Tibial nerve (tissue), 4 donors: ENCODE data around the gene JUND. TPM values are rescaled to one million over a fixed set of nuclear protein-coding genes. Genes with fewer than 3 reads are reported as not detected.
A peak's percentile ranks its signal among the peaks of the same experiment; 100 is the strongest.

Experiments used
- DNase-seq, 2 donors: peaks; one replicate each; pipeline ENCODE4 v3.0.0-alpha.2; 2019; ENCODE audit warnings: low spot score in 2 of 2
- H3K27ac ChIP-seq, 4 donors: fragments of 200-600 bp; sonication (generic) in 3 of 4; one replicate each; pipeline ENCODE4 v1.5.1; 2017 to 2019; ENCODE audit warnings: mild to moderate bottlenecking in 1 of 4
- H3K27me3 ChIP-seq, 2 donors: fragments of 200-600 bp; sonication (generic) in 1 of 2; one replicate each; pipeline versions ENCODE4 v1.5.1 to v1.6.0; 2017 to 2019
- H3K36me3 ChIP-seq, 3 donors: fragments of 200-600 bp; sonication (generic); one replicate each; pipeline ENCODE4 v1.5.1; 2018 to 2019
- H3K4me1 ChIP-seq, 4 donors: fragments of 200-600 bp; sonication (generic) in 3 of 4; one replicate each; pipeline ENCODE4 v1.5.1; 2017 to 2019
- H3K4me3 ChIP-seq, 4 donors: fragments of 200-600 bp; sonication (generic) in 3 of 4; one replicate each; pipeline ENCODE4 v1.5.1; 2017 to 2019; ENCODE audit warnings: mild to moderate bottlenecking in 1 of 4, moderate library complexity in 1 of 4
- H3K9me3 ChIP-seq, 4 donors: fragments of 200-600 bp; sonication (generic) in 3 of 4; one replicate each; pipeline ENCODE4 v1.5.1; 2017 to 2019
- EP300 ChIP-seq, 2 donors: sonication (generic); formaldehyde crosslinking; IDR thresholded peaks; one replicate each; pipeline ENCODE4 v1.6.1; 2017; ENCODE audit warnings: antibody characterized with exemption in 2 of 2, mild to moderate bottlenecking in 1 of 2
- POLR2A ChIP-seq, 2 donors: fragments of 450-650 bp; IDR thresholded peaks; one replicate each; pipeline ENCODE4 v1.6.1; 2017; ENCODE audit warnings: antibody characterized with exemption in 2 of 2, mild to moderate bottlenecking in 2 of 2, moderate library complexity in 2 of 2
- WGBS, 2 donors: methylation state at CpG; one replicate each; pipeline ENCODE4 v1.1.5; 2018; 5-methylcytosine and 5-hydroxymethylcytosine counted together
- total RNA-seq, 4 donors: library from RNA; depleted of rRNA; stranded (reverse); fragments of >200 nt; gene quantifications; one replicate each; pipeline ENCODE4 v1.1.0, GENCODE V29; 2016
- TF ChIP-seq, protein P1 (sequence below), 5 experiments: fragments of 200-600 bp in 3 of 5; fragments of 450-650 bp in 2 of 5; sonication (generic) in 3 of 5; IDR thresholded peaks; one replicate each; pipeline ENCODE4 v1.5.1; 2016 to 2019; ENCODE audit warnings: antibody characterized with exemption in 5 of 5, mild to moderate bottlenecking in 3 of 5, moderate library complexity in 2 of 5

JUND gene
- total RNA-seq, 4 donors from 2014 or later, result 309 to 553 (median 486) TPM

DNA sequence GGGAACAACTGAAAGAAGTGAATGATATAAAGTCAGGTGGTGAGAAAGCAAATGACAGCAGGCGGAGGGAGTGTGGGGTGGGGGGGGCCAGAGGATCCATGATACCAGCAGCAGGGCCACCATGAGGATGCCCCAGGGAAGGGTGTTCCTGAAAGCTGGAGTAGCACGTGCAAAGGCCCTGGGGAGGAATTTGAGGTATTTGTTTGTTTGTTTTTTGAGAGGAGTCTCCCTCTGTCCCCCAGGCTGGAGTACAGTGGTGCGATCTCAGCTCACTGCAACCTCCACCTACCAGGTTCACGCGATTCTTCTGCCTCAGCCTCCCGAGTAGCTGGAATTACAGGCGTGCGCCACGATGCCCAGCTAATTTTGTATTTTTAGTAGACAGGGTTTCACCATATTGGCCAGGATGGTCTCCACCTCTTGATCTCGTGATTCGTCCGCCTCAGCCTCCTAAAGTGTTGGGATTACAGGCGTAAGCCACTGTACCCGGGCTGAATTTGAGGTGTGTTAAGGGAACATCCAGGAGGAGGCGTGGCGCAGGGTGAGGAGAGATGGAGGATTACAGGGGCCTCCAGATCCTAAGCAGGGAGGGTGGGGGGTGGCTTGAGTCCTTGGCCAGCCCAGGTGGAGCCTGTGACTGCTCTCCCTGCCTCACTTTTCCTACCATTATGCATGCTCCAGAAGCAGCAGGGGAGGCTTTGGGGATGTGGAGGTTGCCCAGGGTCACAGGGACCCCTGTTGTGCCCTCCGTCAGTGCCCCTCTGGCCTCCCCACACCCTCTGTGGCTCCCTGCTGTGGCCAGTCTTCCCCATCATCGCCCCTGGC, 12.4 kb upstream of the JUND start:
- Histone ChIP-seq H3K27me3 (no peaks in the 10 kb centered on the region), H3K9me3 (no peaks in the 10 kb centered on the region), H3K4me3 (peak overlapping the region in 1 of 4 donors; percentile 77), H3K27ac (peak overlapping the region; percentile 96 to 100 (median 98)), H3K36me3 (no peaks in the 10 kb centered on the region), H3K4me1 (peaks cover 0 to 39% (median 24%) of the 10 kb centered on the region in 4 donors)
- 50 to 60% methylated on average over 18 of the region's 18 CpGs for WGBS, 2 donors
- DNase-seq, result no peak
- no peak for TF ChIP-seq EP300 (IDR thresholded peaks at IDR 0.05)
- TF ChIP-seq, protein P1, sequence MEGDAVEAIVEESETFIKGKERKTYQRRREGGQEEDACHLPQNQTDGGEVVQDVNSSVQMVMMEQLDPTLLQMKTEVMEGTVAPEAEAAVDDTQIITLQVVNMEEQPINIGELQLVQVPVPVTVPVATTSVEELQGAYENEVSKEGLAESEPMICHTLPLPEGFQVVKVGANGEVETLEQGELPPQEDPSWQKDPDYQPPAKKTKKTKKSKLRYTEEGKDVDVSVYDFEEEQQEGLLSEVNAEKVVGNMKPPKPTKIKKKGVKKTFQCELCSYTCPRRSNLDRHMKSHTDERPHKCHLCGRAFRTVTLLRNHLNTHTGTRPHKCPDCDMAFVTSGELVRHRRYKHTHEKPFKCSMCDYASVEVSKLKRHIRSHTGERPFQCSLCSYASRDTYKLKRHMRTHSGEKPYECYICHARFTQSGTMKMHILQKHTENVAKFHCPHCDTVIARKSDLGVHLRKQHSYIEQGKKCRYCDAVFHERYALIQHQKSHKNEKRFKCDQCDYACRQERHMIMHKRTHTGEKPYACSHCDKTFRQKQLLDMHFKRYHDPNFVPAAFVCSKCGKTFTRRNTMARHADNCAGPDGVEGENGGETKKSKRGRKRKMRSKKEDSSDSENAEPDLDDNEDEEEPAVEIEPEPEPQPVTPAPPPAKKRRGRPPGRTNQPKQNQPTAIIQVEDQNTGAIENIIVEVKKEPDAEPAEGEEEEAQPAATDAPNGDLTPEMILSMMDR (IDR thresholded peaks at IDR 0.05), result no peak
- no peak for TF ChIP-seq POLR2A (IDR thresholded peaks at IDR 0.05)

DNA sequence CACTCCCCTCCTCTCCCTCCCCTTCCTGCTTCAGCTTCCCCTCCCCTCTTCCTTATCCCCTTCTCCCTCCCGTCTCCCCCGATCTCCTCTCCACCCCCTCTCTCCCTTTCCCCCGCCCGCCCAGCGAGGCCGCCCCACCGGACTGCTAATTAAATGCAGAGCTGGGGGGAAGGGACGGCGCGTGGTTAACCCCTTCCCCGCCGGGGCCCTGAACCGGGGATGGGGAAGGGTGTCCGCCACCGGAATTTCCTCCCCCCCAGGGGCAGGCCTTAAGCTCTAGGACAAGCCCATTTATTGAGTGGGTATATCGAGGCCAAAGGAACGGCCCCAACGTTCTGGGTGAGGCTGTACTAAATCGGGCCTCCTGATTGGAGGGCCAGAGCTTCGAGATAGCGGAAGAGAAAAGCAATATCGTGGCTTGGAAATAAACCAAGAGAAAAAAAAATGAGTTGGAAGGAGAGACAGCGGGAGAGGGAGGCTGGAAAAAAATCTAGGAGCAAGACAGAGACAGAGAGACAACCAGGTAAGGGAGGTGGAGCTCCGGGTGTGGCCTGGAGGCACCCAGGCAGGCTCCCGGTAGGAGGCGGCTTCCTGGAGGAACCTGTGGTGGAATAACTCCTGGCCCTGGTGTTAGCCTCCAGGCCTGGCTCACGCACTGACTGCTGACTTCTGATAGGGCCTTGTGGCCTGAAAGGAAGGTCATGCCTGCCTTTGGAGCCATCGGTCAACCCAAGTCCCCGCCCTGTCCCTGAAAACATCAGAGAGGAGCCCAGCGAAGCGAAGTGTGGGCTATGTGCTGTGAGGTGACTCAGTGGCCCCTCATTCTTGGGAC, 11.6 kb upstream of the JUND start:
- Histone ChIP-seq H3K36me3 (no peaks in the 10 kb centered on the region), H3K4me1 (peaks cover 0 to 43% (median 24%) of the 10 kb centered on the region in 4 donors), H3K27me3 (no peaks in the 10 kb centered on the region), H3K4me3 (peak overlapping the region; percentile 67 to 92 (median 74)), H3K27ac (peak overlapping the region; percentile 96 to 100 (median 98)), H3K9me3 (no peaks in the 10 kb centered on the region)
- WGBS, 2 donors, result 5 to 6% methylated on average over 26 to 31 of the region's 31 CpGs
- peak; percentile 74 to 83 for DNase-seq
- TF ChIP-seq, protein P1 (IDR thresholded peaks at IDR 0.05), result no peak
- peak in 1 of 2 donors; percentile 33 for TF ChIP-seq POLR2A (IDR thresholded peaks at IDR 0.05)

DNA sequence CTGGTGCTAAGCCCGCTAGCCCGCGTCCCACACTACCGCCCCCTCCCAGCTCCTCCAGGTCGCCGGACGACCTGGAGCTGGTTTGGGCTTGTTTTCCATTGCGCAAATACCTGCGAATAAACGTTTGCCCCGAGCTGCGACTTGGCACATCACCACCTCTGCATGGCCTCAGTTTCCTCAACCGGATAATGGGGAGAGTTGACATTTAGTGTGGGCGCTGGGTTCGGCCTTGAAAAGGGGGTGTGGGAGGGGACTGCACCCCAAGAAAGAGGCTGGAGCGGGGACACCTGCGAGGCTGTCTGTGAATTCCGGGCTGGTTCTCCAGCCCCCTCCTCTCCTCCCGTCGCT, 11.0 kb upstream of the JUND start:
- Histone ChIP-seq H3K4me3 (peak overlapping the region; percentile 67 to 92 (median 74)), H3K4me1 (peaks cover 0 to 49% (median 24%) of the 10 kb centered on the region in 4 donors), H3K27ac (peak overlapping the region; percentile 96 to 100 (median 98)), H3K9me3 (no peaks in the 10 kb centered on the region), H3K27me3 (no peaks in the 10 kb centered on the region), H3K36me3 (no peaks in the 10 kb centered on the region)
- TF ChIP-seq POLR2A (IDR thresholded peaks at IDR 0.05) (no peak), EP300 (IDR thresholded peaks at IDR 0.05) (peak in 1 of 2 donors; percentile 5)
- TF ChIP-seq, protein P1 (IDR thresholded peaks at IDR 0.05), result no peak
- no peak for DNase-seq
- 0 to 1% methylated on average over 14 to 20 of the region's 20 CpGs for WGBS, 2 donors

DNA sequence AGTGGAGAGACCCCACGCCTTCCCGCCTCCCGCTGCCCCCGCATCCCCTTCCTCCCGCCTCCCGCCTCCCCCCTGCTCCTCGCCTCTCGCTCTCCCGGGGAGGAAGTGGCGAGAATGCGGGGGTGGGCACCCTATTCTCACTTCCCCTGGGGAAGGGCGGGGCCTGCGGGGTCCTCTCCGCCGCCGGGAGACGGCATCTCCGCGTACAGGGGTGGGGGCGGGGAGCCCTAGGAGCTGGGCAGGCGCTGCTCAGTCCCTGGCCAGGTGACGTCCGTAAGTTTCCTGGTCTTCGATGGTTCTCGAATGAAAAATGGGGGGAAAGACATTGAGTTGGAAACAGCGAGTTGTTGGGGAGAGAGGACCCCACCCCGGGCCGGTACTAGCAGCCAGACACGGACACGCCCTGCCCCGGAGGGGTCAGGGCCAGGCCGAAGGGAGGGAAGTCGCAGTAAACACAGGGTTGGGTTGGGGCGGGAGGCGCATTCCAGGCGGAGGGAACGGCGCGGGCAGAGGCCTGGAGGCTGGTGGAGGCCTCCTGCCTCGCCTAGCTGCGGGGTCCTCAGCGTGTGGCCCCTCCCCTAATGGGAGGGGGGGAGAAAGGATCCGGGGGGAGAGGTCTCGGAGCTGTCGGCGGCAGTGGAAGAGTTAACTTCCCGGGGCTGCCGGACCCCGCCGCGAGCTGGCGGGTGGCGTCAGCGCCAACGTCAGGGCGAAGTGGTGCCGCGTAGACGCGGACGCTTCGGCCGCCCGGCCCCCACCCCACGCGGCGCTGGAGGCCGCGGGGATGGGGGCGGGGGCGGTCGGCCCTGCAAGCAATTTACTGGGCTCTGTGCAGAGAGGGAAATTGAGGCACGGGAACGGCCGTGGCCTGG, 10.4 kb upstream of the JUND start:
- Histone ChIP-seq H3K9me3 (no peaks in the 10 kb centered on the region), H3K4me3 (peak overlapping the region; percentile 67 to 92 (median 74)), H3K36me3 (no peaks in the 10 kb centered on the region), H3K4me1 (peaks cover 0 to 54% (median 24%) of the 10 kb centered on the region in 4 donors), H3K27ac (peak overlapping the region; percentile 96 to 100 (median 98)), H3K27me3 (no peaks in the 10 kb centered on the region)
- TF ChIP-seq POLR2A (IDR thresholded peaks at IDR 0.05), result peak; percentile 68 to 77
- peak; percentile 74 to 95 for TF ChIP-seq EP300 (IDR thresholded peaks at IDR 0.05)
- TF ChIP-seq, protein P1 (IDR thresholded peaks at IDR 0.05), result peak in 2 of 5 experiments; percentile 14 to 38
- WGBS, 2 donors, result 0 to 1% methylated on average over 47 to 49 of the region's 75 CpGs
- DNase-seq, result peak; percentile 71 to 77
